SJCRH30 (cell line): Measurements from ENCODE around the gene SHOC2. TPM values are rescaled to one million over a fixed set of nuclear protein-coding genes. Genes with fewer than 3 reads are reported as not detected.
A peak's percentile ranks its signal among the peaks of the same experiment; 100 is the strongest.

ENCODE experiments used
- DNase-seq, 2 experiments: peaks; one replicate each; pipeline ENCODE4 v3.0.0-alpha.2; 2015 to 2020
- H3K27ac ChIP-seq: fragments of 250-450 bp; sonication (Bioruptor Pico); 2 replicates; pipeline ENCODE4 v1.5.1; 2020; ENCODE audit warnings: mild to moderate bottlenecking, moderate library complexity
- H3K27me3 ChIP-seq: fragments of 250-450 bp; sonication (Bioruptor Pico); 2 replicates; pipeline ENCODE4 v1.5.1; 2020; ENCODE audit warnings: mild to moderate bottlenecking, moderate library complexity
- H3K36me3 ChIP-seq: fragments of 250-450 bp; sonication (Bioruptor Pico); 2 replicates; pipeline ENCODE4 v1.5.1; 2020; ENCODE audit warnings: mild to moderate bottlenecking, moderate library complexity
- H3K4me1 ChIP-seq: fragments of 250-450 bp; sonication (Bioruptor Pico); 2 replicates; pipeline ENCODE4 v1.5.1; 2020; ENCODE audit warnings: mild to moderate bottlenecking, moderate library complexity
- H3K4me3 ChIP-seq: fragments of 250-450 bp; sonication (Bioruptor Pico); 2 replicates; pipeline ENCODE4 v1.5.1; 2020; ENCODE audit warnings: mild to moderate bottlenecking, moderate library complexity
- H3K9me3 ChIP-seq: fragments of 250-450 bp; sonication (Bioruptor Pico); replicated peaks from 2 replicates; pipeline ENCODE4 v1.5.1; 2020; ENCODE audit warnings: mild to moderate bottlenecking, moderate library complexity
- total RNA-seq: library from RNA; depleted of rRNA; stranded (reverse); fragments of >200 nt; shearing (Covaris generic); gene quantifications from 2 replicates; pipeline ENCODE4 v1.2.3, GENCODE V29; 2014

SHOC2 gene
- total RNA-seq, 1 experiment from 2014 or later, result 29.0 TPM

DNA sequence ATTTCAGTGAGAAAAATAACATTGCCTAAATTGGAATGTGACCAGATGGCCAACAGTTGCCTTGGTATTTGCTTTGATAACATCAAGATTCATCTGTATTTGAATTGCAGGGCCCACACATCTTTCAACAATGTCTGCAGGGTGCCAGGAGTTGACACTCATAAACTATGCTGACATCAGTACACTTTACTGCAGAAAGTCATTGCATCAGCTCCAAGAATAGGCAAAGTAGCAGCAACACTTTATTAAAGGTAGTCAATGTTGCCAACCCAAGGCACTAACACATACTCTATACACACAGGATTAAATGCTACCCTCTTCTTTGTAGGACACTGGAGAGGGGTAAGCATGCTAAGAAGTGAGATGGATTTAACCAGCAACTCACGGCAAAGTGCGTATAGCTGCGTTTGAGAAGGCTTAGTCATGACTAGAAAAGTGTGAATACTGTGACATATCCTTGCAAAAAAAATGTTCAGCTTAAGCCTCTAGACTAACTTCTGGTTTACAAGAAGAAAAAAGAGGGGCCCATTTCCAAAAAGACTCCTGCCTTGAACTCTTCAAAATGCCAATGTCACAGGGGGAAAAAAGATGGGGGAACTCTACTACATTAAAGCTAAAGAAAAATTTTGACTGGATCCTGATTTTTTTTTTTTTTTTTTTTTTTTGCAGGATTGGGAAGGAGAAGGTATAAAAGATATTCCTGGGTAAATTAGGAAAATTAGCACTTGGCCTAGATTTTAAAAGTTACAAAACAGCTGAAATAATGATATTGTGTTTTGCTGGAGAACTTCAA, 2.7 kb upstream of the SHOC2 start:
- Histone ChIP-seq H3K27me3 (no peaks in the 10 kb centered on the region), H3K36me3 (no peaks in the 10 kb centered on the region), H3K4me3 (no peak overlapping the region), H3K9me3 (no peaks in the 10 kb centered on the region), H3K4me1 (peaks cover 22% of the 10 kb centered on the region), H3K27ac (no peak overlapping the region)
- DNase-seq, result no peak

DNA sequence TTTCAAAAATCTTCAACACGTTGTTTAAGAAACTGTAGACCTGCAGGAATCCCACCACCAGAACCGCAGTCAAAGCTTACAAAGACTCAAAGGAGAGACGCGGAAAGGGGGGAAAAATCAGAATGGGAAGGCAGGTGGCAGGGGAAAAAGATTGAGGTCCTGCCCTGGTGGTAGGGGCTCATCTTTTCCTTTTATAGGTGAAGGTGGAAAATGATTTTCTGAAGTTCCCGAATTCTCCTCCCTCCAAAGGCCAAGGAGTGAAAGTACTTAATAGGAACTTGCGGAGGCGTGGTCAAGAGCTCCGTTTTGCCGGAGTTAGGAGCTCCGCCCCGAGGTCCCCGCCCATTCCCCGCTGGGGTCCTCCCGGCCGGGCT, 1.1 kb upstream of the SHOC2 start:
- Histone ChIP-seq H3K4me3 (peak overlapping the region; percentile 82), H3K27ac (peak overlapping the region; percentile 88), H3K36me3 (no peaks in the 10 kb centered on the region), H3K9me3 (no peaks in the 10 kb centered on the region), H3K27me3 (no peaks in the 10 kb centered on the region), H3K4me1 (peaks cover 9% of the 10 kb centered on the region)
- DNase-seq, result peak; percentile 96

DNA sequence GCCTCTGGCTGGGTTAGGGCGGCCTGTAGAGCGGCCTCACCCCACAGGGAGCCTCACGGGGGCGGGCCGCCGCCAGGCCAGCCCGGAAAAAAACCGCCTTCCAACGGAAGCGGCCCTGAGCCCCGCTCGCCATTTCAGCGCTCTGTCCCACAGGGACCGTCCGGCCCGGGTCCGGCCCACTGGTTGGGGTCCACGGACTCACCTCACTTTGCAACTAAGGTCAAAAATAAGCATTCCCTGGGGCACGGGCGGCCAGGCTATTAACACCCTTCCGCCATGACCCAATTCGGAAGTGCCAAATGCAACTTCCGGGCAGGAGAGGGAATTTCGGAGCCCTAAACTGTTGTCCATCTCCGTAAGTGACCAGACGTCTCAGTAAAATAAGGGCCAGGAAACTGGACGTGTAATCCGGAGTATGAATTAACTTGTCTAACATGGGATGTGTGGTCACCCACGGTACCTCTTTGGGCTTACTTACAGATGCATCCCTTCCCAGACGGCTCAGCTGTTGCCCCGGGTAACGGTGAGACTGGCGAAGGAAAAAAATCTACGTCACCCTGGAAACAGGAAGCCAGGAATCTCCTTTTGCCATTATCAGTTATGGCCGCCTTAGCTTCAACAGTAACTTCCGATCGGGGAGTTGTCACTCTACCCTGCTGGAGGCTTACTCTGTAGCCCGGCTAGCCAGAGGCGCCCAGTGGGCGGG, 608 bp upstream of the SHOC2 start, which contains the start of gene BBIP1:
Gene BBIP1 (minus strand): TSS at position 538 of the 706 bp plus-strand sequence. CDS start 1,023 bp downstream, outside the sequence.
- H3K9me3 ChIP-seq, result no peaks in the 10 kb centered on the region
- H3K27ac ChIP-seq, result peak within 1 kb of the TSS; percentile 88
- no peaks in the 10 kb centered on the region for H3K27me3 ChIP-seq
- H3K36me3 ChIP-seq, result no peaks in the 10 kb centered on the region
- DNase-seq, result peak in 1 of 2 experiments; percentile 100
- H3K4me1 ChIP-seq, result peaks cover 6% of the 10 kb centered on the region
- H3K4me3 ChIP-seq, result peak within 1 kb of the TSS; percentile 84

DNA sequence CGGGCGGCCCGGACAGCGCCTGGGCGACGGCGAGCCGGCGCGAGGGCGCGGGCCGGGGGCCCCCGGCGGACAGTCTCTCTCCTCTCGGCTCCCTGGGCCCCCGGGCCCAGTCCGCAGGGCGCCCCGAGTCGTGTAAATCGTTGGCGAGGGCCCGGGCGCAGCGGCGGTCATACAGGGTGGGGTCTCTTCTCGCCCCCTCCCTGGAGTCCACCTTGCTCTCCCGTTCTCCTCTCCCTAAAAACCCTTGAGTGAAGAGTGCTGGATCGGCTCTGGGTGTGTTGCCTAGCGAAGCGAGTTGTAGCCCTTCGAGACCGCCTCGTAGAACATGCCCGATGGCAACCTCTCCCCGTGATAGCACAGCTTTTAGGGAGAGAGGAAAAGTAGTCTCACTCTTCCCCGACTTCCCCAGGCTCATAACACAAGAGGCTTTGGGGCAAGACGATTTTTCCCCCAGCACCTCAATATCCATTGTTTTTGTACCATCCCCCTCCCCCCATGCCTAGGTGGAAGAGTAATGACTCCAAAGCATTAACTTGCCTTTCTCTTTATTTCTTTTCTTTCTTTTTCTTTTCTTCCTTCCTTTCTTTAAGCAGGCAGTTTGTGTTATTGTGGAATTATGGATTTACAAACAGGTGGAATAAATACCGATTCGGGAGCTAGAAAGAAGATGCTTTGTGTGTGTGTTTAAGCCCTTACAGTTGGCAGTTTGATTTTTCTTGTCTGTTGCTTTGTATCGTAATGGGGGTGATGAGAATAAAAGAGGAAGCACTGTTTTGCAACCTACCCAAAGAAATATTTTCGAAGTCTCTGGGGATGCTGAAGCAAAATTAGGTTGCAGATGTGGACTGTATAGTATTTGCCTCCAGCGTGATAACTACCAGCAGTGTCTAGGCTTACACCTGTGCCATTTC, 822 bp downstream of the SHOC2 start:
- DNase-seq, result peak; percentile 52 to 70
- H3K9me3 ChIP-seq, result no peaks in the 10 kb centered on the region
- no peaks in the 10 kb centered on the region for H3K36me3 ChIP-seq
- H3K4me3 ChIP-seq, result peak overlapping the region; percentile 84
- peaks cover 6% of the 10 kb centered on the region for H3K4me1 ChIP-seq
- H3K27ac ChIP-seq, result peak overlapping the region; percentile 26; the same call in 1 of the 2 replicates
- no peaks in the 10 kb centered on the region for H3K27me3 ChIP-seq

DNA sequence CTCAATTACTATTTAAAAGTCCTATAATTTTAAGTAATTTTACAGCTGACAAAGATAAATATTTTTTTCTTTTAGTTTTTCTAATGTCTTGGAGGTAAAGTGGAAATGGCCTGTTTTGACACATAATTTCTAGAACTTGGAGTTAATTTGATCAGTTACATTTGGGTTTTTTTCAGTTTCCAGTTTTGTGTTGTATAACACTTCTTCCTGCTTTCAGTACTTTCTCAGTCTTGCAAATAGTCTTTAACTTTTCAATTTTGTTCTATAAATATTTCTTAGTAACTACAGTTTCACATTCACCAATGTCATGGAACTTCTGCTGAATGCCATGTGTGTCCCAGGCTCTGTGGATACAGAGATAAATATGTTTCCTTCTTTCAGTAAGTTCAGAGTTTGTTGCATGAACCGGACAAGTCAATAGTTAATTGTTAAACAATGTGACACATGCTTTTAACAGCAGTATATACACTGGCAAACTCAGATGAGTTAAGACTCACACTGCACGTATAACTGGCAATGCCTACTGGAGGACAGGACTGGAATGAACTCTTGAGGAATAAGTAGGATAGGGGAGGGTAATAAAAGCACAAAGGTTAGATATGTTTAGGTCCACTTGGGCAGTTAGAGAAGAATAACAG, 4.6 kb downstream of the SHOC2 start:
- Histone ChIP-seq H3K36me3 (no peaks in the 10 kb centered on the region), H3K27ac (no peak overlapping the region), H3K4me3 (no peak overlapping the region), H3K27me3 (no peaks in the 10 kb centered on the region), H3K9me3 (no peaks in the 10 kb centered on the region), H3K4me1 (no peaks in the 10 kb centered on the region)
- DNase-seq, result no peak

DNA sequence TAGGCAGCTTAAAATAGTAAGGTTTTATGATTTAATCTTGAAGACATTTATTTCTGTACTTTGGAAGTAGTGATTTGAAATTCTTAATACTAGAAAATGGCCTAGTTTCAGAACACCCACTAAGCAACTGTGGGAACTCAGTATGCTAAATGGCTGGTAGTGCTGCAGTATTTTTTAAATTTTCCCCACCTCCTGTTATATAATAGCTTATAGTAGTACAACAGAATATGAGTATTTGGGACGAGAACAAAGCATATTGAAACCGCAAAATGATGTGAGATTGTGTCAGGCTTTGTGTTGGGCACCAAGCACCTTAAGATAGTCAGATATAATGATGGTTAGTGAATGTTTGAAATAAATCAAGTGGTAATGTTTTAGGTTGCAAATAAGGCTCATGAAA, 8.1 kb downstream of the SHOC2 start:
- Histone ChIP-seq H3K4me3 (no peak overlapping the region), H3K4me1 (no peaks in the 10 kb centered on the region), H3K27ac (no peak overlapping the region), H3K36me3 (peaks cover 2% of the 10 kb centered on the region; the same call in 1 of the 2 replicates), H3K27me3 (no peaks in the 10 kb centered on the region), H3K9me3 (no peaks in the 10 kb centered on the region)
- no peak for DNase-seq

DNA sequence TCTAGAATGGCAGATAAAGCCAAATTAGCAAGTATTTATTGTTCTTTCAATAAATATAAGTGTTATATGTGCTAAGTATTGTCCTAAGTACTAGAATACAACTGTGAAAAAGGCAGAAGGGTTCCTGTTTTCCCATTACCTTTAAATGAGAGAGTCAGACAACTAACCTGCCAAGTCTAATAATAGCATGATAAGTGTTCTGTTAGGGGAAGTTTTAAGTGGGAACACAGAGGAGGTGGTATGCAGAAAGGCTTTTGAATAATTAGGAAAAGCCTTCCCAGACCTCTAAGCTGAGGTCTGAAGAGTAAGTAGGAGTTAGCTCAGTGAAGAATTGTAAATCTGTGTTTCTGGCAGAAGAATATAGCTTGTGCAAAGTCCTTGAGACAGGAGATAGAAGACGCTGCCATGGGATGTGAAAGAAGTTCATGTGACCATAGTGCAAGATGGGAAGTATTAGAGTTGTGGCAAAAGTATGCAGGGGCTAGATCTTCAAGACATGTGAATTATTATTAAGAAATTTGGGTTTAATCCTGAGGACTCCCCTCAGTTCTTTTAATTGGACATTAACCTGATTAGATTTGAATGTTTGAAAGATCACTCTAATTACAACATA, 12.5 kb downstream of the SHOC2 start:
- H3K36me3 ChIP-seq, result peaks cover 2% of the 10 kb centered on the region; the same call in 1 of the 2 replicates
- no peak overlapping the region for H3K4me3 ChIP-seq
- H3K27me3 ChIP-seq, result no peaks in the 10 kb centered on the region
- DNase-seq, result no peak
- H3K4me1 ChIP-seq, result no peaks in the 10 kb centered on the region
- no peak overlapping the region for H3K27ac ChIP-seq
- no peaks in the 10 kb centered on the region for H3K9me3 ChIP-seq

DNA sequence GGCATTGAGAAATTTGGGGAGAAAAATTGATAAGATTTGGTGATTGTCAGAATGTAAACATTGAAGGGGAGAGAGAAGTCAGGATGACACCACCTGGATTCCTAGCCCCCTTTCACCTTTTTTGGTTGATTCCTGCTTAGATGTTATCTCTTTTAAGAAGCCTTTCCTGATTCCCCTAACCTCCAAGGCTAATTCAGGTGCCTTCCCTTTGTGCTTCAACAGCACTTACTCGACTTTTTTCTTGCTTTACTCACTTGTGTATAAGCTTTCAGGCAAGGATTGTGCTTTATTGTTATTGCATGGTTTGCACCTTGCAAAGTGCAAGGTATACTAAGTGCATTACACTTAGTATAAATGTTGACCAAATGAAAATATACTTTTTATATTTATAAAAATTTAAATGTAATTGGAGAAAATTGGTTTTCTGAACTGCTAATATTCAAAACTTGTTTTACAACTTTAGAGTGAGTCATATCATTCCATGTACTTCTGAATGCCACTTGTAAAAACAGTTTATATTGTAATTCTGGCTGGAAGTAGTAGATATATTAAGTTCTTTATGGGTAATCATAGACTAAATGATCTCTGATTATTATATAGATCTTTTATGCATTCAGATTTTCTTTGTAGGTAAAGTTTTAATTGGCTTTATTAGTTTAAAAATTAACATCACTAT, 13.2 kb downstream of the SHOC2 start:
- no peaks in the 10 kb centered on the region for H3K9me3 ChIP-seq
- no peak for DNase-seq
- H3K36me3 ChIP-seq, result peaks cover 2% of the 10 kb centered on the region; the same call in 1 of the 2 replicates
- H3K4me3 ChIP-seq, result no peak overlapping the region
- H3K4me1 ChIP-seq, result no peaks in the 10 kb centered on the region
- H3K27ac ChIP-seq, result no peak overlapping the region
- H3K27me3 ChIP-seq, result no peaks in the 10 kb centered on the region

DNA sequence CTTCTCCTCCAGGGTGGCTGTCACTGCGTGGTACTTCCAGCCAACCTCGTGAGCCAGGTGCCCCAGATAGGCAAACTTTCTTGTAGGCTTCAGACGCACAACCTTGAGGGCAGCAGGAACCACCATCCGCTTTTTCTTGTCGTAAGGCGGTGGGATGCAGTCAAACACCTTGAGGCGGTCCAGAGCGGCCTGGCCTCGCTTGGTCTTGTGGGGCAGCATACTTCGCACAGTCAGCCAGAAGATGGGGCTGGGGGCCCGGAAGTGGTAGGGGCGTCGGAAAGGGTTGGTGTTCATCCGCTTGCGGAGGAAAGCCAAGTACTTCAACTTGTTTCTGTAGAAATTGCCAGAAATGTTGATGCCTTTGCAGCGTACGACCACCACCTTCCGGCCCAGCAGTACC, 17.4 kb downstream of the SHOC2 start:
- Histone ChIP-seq H3K4me3 (no peak overlapping the region), H3K9me3 (no peaks in the 10 kb centered on the region), H3K4me1 (no peaks in the 10 kb centered on the region), H3K27ac (no peak overlapping the region), H3K36me3 (peaks cover 4% of the 10 kb centered on the region; the same call in 1 of the 2 replicates), H3K27me3 (no peaks in the 10 kb centered on the region)
- no peak for DNase-seq

DNA sequence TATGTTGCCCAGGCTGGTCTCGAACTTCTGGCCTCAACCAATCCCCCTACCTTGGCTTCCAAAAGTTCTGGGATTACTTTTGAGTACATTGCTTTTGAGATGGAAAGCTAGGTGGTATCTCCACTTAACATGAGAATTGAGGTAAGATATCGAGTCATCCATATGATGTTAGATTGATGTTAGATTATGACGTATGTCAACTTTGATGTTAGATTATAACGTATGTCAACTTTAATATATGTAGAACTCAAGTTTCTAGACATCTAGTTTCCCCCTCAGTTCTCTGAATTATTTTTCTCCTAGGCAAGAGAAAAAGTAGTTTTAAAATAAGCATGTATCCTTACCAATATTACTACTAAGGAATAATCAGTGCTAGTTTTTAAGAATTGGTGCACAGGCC, 20.0 kb downstream of the SHOC2 start:
- Histone ChIP-seq H3K27ac (no peak overlapping the region), H3K9me3 (no peaks in the 10 kb centered on the region), H3K4me3 (no peak overlapping the region), H3K27me3 (no peaks in the 10 kb centered on the region), H3K4me1 (no peaks in the 10 kb centered on the region), H3K36me3 (peaks cover 12% of the 10 kb centered on the region; the same call in 1 of the 2 replicates)
- DNase-seq, result no peak

DNA sequence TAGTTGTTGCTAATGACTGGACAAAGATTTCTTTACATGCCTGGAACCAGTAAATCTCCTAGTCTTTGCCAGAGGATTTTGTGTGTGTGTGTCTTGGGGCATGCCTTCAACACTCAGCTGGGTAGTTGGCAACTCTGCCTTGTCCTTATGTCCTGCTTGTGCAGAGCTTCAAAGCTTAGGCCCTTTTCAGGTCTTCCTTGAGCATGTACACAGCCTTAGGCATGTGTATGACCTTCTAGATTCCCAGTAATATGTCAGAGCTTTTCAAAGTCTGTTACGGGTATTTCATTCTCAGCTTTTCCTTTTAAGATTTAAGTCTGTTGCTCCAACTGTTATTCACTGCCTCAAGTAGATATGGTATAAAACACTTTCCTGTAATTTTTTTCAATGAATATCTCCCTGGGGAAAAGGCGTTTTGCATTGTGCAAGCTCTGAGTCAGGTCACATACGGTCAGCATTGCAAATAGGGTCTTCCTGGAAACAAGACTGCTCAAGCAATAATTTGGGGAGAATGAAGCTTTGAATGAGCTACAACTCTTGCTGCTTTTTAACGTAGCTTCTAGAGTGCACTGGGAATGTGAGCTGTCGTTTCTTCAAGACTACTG, 25.5 kb downstream of the SHOC2 start:
- no peak overlapping the region for H3K4me3 ChIP-seq
- H3K27ac ChIP-seq, result no peak overlapping the region
- no peaks in the 10 kb centered on the region for H3K4me1 ChIP-seq
- H3K36me3 ChIP-seq, result peaks cover 17% of the 10 kb centered on the region; the same call in 1 of the 2 replicates
- no peaks in the 10 kb centered on the region for H3K27me3 ChIP-seq
- H3K9me3 ChIP-seq, result peaks cover 3% of the 10 kb centered on the region; the same call in 1 of the 2 replicates
- DNase-seq, result no peak

DNA sequence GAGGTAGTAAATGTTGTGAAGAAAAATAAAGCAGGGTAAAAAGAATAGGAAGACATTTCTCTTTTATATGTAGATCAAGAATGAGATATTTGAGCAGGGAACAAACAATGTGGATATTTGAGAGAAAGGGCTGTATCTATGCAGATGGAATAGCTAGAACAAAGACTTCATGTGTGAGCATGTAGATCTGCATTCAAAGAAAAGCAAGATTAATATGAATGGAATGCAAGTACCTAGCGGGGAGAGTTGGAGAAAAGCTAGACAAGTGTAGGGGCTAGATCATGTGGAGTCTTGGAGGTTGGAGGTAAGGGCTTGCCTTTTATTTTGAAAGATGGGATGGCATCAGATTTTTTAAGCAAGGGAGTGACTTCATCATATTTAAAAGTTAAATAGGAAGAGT, 27.1 kb downstream of the SHOC2 start:
- Histone ChIP-seq H3K36me3 (peaks cover 16% of the 10 kb centered on the region; the same call in 1 of the 2 replicates), H3K27ac (no peak overlapping the region), H3K9me3 (peaks cover 3% of the 10 kb centered on the region; the same call in 1 of the 2 replicates), H3K4me1 (no peaks in the 10 kb centered on the region), H3K27me3 (no peaks in the 10 kb centered on the region), H3K4me3 (no peak overlapping the region)
- DNase-seq, result no peak

DNA sequence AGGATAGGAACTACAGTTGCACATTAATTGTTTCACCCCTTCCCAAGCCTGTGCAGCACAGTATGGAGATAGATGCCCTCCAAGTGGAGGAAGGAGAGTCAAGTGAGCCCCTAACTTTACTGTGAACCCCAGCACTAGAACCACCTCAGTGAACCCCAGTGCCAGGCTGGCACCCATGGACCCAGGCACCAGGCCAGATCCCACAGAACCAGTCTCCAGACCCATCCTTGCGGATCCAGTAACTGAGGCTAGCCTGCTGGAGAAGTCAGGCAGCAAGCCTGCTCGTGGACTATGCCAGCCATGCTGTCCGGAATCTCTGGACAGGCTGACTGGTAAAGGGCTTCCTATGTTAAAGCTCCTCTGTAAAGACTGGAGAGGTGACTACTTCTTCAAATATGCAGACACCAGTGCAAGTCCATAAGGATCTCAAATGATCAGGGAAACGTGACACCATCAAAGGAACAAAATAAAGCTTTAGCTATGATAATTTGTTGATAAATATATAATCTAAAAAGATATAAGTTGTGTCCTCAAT, 27.7 kb downstream of the SHOC2 start:
- no peak overlapping the region for H3K27ac ChIP-seq
- H3K36me3 ChIP-seq, result peaks cover 13% of the 10 kb centered on the region; the same call in 1 of the 2 replicates
- no peaks in the 10 kb centered on the region for H3K27me3 ChIP-seq
- H3K9me3 ChIP-seq, result peaks cover 3% of the 10 kb centered on the region; the same call in 1 of the 2 replicates
- H3K4me1 ChIP-seq, result no peaks in the 10 kb centered on the region
- DNase-seq, result no peak
- H3K4me3 ChIP-seq, result no peak overlapping the region
